Measurements from ENCODE around the gene PFDN6. TPM values are rescaled to one million over a fixed set of nuclear protein-coding genes. Genes with fewer than 3 reads are reported as not detected.
"Not testable (repeated sequence)": the region's sequence is repeated elsewhere in the genome, so short reads cannot be mapped to it uniquely, and the experiment has no call there.

Gene PFDN6
- total RNA-seq, 1 donor from 2014 or later: 71.8 TPM

DNA sequence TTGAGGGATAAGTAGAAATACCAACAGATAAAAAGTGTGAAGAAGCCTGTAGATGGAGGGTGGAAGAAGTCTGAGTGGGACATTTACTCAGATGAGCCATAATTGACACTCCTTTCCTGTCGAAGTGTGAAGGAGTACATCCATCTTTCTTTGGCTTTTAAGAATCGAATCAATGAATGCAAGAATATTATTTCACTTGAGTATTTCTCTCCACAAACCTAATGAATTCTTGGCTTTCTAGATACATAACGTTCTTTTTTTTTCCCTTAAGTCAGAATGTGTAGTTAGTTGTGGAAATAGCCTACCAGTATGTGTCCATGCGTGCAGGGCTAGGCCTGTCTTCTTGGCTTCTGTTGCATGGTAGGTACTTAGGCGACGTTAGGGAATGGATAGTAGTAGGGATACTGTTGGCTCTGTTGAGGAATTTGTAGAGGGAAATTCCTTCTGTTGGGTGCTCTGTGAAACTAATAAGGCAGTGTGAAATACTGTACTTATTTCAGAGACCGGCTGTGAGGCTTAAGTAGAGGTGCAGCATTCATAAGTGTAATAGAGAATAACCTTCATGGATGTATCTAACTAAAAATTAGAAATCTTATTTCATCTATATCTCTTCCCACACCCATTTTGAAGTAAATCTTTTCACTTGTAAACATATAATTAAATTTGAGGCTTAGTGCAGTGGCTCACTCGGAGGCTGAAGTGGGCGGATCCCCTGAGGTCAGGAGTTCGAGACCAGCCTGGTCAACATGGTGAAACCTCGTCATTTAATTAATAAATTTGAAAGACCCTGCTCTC, 16.1 kb upstream of the PFDN6 start:
- intact Hi-C loops (cut with micrococcal nuclease): loop anchor here (2.0 to 10.0 kb wide), 4 partner anchors 39 to 1319 kb away; partner anchors contain the start of genes ATF6B, GPSM3, NELFE and PBX2

DNA sequence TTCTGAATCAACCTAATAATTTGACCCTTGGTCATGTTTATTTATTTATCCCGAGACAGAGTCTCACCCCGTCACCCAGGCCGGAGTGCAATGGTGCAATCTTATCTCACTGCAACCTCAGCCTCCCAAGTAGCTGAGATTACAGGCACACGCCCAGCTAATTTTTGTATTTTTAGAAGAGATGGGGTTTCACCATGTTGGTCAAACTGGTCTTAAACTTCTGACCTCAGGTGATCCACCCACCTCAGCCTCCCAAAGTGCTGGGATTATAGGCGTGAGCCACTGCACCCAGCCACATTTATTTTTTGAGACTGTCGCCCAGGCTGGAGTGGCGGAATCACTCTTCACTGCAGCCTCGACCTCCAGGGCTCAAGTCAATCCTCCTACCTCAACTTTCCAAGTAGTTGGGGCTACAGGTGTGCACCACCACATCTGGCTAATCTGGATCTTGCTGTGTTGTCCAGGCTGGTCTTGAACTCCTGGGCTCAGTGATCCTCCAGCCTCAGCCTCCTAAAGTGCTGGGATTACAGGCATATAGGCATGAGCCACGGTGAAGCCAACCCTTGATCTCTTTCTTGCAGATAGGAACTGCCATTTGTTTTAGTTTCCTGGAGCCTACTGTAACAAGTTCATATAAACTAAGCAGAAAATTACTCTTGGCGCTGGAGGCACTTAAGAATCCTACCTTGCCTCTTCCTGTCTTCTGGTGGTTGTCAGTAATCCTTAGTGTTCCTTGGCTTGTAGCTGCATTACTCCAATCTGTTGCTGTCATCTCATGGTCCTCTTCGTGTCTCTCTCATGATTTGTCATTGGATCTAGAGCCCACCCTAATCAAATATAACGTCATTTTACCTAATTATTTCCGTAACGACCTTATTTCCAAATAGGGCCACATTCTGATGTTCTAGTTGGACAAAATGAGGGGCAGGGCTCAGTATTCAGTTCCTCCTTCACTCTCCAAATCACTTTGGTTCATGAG, 15.2 kb upstream of the PFDN6 start:
- intact Hi-C loops (cut with micrococcal nuclease): loop anchor here (2.0 to 10.0 kb wide), 4 partner anchors 39 to 1319 kb away; partner anchors contain the start of genes ATF6B, GPSM3, NELFE and PBX2

DNA sequence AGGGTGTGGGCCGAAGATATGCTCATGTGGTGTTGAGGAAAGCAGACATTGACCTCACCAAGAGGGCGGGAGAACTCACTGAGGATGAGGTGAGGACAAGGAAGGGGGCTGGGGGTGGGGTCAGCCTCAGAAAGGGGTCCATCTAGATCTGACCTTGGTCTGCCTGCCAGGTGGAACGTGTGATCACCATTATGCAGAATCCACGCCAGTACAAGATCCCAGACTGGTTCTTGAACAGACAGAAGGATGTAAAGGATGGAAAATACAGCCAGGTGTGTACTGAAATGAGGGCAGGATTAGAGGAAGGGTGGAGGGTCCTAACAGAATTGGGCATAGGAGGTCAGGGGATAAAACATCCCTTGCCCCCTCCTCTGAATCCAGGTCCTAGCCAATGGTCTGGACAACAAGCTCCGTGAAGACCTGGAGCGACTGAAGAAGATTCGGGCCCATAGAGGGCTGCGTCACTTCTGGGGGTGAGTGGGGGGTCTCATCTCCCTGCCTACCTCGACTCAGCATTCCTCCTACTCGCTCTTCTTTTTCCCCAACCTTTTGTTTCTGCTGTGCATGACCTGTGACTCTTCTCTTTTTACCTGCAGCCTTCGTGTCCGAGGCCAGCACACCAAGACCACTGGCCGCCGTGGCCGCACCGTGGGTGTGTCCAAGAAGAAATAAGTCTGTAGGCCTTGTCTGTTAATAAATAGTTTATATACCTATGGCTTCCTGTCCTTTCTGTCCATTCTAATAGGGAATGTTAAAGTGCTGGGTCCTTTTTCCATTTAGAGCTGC, 13.4 kb upstream of the PFDN6 start:
- intact Hi-C loops (cut with micrococcal nuclease): loop anchor here (2.0 to 10.0 kb wide), 5 partner anchors 295 to 1321 kb away; partner anchors contain the start of genes ATF6B, GPSM3, NELFE and PBX2

DNA sequence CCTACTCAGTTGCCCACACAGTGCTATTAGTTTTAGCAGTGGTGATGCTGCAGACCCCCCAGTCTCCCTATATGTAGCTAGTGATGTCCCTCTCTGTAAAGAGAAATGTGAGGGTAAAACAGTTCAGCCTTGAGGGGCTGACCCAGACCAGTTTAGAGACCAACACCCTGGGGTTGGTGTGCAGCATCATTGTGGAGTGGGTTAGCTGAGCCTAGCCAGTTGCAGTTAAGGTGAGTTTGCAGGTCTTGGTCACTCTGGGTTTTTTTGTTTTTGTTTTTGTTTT, 12.9 kb upstream of the PFDN6 start:
- intact Hi-C loops (cut with micrococcal nuclease): loop anchor here (2.0 to 10.0 kb wide), 5 partner anchors 294 to 1322 kb away; partner anchors contain the start of genes ATF6B, GPSM3, NELFE and PBX2

DNA sequence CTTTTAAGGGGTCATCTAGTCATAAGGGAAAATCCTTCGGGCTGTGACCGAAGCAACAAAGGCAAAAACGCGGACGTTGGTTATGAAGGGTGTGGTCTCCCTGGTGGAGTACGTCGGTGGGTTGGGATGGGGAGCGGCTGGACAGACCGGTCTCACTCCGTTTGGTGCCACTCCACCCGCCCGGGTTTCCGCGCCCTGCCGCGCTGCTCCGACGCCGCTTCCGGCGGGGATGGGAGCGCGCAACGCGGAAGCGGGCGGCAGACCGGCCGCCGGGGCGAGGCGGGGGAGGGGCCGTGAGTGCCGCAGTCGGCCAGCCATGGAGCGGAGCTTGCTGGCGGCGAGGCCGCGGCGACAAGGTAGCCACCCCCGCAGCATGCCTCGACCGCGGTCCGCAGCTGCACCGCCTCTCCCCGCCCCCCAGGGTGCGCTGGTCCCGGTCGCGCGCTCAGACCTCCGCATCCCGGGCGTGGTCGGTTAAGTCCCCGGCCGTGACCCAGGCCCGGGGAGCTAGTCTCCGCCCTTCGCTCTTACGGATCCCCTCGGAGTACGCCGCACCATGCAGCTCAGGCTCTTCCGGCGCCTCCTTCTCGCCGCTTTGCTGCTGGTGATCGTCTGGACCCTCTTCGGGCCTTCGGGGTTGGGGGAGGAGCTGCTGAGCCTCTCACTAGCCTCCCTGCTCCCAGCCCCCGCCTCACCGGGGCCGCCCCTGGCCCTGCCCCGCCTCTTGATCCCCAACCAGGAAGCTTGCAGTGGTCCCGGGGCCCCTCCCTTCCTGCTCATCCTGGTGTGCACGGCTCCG, 12.3 kb upstream of the PFDN6 start, which contains the start of gene B3GALT4:
B3GALT4 (plus strand) TSS at position 260 of the 799 bp plus-strand sequence; CDS start at position 557, 297 bp downstream.
- intact Hi-C loops (cut with micrococcal nuclease): loop anchor here (1.0 to 10.0 kb wide), 9 partner anchors 12 to 1322 kb away; partner anchors contain the start of genes ATF6B, GPSM3, NELFE and PBX2

DNA sequence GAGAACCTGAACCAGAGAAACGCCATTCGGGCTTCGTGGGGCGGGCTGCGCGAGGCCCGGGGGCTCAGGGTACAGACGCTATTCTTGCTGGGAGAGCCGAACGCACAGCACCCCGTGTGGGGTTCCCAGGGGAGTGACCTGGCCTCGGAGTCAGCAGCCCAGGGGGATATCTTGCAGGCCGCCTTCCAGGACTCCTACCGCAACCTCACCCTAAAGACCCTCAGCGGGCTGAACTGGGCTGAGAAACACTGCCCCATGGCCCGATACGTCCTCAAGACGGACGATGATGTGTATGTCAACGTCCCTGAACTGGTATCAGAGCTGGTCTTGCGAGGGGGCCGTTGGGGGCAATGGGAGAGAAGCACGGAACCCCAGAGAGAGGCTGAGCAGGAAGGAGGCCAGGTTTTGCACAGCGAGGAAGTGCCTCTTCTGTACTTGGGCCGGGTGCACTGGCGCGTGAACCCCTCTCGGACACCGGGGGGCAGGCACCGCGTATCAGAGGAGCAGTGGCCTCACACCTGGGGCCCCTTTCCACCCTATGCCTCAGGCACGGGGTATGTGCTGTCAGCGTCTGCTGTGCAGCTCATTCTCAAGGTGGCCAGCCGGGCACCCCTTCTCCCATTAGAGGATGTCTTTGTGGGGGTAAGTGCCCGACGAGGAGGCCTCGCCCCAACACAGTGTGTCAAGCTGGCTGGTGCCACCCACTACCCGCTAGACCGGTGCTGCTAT, 11.6 kb upstream of the PFDN6 start:
- intact Hi-C loops (cut with micrococcal nuclease): loop anchor here (1.0 to 10.0 kb wide), 9 partner anchors 11 to 1323 kb away; partner anchors contain the start of genes ATF6B, GPSM3, NELFE and PBX2

DNA sequence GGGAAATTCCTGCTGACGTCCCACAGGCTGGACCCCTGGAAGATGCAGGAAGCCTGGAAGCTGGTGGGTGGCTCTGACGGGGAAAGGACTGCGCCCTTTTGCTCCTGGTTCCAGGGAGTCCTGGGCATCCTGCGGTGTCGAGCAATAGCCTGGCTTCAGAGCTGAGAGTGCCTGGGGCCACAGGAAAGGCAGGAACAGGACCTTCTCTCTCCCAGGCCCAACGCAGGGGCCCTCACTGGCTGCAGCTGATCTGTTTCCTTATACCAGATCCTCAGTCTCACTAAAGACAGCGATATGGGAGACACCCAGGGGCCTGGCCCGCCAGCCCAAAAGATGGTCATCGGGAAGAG, 11.0 kb upstream of the PFDN6 start:
- intact Hi-C loops (cut with micrococcal nuclease): loop anchor here (10.0 kb wide), 3 partner anchors 1084 to 1324 kb away; partner anchors contain the start of genes ATF6B, GPSM3, NELFE and PBX2

DNA sequence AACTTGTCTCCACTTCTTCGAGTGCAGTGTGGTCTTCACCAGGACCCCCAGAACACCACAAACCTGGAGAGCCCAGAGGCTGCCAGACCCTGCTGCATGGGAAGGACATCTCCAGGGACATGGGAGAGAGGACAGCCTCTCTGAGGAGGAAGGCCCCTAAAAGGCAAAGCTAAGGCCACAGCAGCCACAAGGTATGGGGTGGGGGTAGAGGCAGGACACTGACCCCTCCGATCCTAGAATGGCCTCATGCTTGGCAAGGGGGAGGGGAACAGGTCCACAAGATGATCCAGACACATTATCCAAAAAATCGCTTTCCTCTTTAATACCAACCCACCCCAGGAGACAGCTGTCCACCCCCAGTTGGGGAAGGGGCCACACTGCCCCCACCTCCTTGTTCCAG, 10.6 kb upstream of the PFDN6 start:
- intact Hi-C loops (cut with micrococcal nuclease): loop anchor here (10.0 kb wide), 3 partner anchors 1084 to 1324 kb away; partner anchors contain the start of genes ATF6B, GPSM3, NELFE and PBX2

DNA sequence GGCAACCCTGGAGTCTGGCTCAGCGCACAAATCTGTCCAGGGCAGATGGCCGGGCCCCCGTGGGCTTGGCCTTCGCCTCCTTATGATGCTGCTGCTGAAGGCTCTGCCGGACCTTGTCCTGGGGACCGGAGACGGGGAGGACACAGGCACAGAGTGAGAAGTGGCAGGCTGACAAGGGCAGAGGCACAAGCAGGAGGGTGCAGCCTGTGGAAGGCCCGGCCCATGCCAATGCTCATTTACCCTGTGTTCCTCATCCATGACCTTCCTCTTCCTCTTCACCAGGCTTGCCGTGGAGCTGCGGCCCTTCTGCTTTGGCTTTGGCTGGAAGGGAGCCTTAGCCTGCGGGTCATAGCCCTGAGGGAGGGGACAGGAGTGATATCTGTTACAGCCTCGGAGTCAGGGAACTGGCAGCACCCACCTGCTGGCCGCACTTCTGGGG, 10.1 kb upstream of the PFDN6 start:
- intact Hi-C loops (cut with micrococcal nuclease): loop anchor here (10.0 kb wide), 3 partner anchors 1084 to 1324 kb away; partner anchors contain the start of genes ATF6B, GPSM3, NELFE and PBX2

DNA sequence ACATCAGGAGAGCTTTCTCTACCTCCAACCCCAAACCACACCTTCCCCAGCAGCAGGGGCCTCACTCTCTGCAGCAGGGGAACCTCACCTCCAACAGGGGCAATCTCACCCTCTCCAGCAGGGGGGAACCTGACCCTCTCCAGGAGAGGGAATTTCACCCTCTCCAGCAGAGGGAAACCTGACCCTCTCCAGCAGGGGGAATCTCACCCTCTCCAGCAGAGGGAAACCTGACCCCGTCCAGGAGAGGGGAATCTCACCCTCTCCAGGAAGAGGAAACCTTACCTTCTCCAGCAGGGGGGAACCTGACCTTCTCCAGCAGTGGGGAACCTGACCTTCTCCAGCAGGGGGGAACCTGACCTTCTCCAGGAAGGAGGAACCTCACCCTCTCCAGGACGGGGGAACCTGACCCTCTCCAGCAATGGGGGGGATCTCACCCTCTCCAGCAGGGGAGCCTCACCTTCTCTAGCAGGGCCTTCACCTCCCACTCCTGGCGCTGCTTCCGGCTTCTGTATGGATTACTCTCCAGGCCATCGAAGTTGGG, 9.4 kb upstream of the PFDN6 start:
- intact Hi-C loops (cut with micrococcal nuclease): loop anchor here (10.0 kb wide), 3 partner anchors 1085 to 1325 kb away; partner anchors contain the start of genes ATF6B, GPSM3, NELFE and PBX2

DNA sequence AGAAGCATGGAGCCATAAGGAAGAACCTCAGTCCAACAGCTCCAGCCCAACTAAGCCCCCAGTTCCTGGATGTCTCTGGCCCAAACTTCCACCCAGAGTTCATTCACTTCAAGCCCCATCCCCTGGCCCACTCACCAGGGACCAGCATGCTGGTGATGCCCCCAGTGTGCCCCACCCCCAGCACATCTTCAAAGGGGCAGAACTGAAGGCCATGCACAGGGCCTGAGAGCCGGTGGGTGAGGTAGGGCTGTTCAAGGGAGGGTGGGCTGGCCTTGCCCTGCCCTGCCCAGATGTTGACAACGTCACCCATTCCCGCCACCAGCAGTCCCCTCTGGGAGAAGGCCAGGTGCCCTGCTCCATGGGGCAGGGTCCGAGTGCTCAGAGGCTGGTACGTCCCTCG, 8.9 kb upstream of the PFDN6 start:
- intact Hi-C loops (cut with micrococcal nuclease): no loop called here

DNA sequence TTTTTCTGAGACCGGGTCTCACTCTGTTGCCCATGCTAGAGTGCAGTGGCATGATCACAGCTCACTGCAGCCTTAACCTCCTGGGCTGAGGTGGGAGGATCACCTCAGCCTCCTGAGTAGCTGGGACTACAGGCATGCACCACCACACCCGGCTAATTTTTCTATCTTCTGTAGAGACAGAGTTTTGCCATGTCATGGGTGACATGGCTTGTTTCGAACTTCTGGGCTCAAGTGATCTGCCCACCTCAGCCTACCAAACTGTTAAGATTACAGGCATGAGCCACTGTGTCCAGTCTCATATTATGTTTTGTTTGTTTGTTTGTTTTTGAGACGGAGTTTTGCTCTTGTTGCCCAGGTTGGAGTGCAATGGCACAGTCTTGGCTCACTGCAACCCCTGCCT, 4.2 kb upstream of the PFDN6 start:
- intact Hi-C loops (cut with micrococcal nuclease): not testable (repeated sequence)

DNA sequence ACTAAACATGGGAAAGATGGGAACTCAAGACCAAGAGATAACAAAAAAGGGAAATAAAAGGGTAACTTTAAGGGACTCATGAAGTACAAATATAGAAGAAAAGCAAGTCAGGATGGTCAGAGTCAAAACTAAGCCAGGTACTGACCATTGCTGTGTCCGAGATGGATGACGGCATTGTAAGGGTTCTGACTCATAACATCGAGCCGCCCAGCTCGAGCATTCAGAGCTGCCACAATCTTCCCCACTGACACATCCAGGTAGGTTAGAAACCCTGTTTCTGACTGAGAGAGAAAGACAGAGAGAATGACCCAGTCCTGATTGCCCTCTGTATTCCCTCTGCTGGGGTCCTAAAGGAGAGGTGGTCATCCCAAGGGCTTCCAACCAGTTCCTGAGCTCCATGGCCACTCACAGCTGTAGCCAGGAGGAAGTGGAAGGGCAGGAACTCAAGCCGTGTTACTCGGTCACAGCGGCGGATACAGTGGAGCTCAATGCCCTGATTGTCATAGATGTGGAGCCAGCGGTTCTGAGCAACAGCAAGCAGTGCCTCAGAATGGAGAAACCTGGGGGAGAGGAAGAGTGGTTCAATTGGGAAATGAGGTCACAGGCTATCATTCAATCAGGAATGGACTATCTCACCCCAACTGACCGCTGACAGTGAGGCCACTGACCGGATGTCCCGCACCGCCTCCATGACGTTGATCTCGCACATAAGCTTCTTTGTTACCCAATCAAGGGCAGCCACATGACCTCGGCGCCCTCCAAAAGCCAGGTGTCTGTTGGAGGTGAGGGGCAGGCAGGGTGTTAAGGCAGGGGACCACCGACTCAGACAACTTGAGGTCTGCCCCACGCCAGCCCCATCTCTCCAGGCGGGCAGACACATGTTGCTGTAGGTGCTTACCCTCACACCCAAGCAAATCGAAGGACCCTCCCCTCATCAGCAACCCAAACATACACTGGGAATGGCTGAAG, 2.2 kb upstream of the PFDN6 start:
- intact Hi-C loops (cut with micrococcal nuclease): no loop called here

DNA sequence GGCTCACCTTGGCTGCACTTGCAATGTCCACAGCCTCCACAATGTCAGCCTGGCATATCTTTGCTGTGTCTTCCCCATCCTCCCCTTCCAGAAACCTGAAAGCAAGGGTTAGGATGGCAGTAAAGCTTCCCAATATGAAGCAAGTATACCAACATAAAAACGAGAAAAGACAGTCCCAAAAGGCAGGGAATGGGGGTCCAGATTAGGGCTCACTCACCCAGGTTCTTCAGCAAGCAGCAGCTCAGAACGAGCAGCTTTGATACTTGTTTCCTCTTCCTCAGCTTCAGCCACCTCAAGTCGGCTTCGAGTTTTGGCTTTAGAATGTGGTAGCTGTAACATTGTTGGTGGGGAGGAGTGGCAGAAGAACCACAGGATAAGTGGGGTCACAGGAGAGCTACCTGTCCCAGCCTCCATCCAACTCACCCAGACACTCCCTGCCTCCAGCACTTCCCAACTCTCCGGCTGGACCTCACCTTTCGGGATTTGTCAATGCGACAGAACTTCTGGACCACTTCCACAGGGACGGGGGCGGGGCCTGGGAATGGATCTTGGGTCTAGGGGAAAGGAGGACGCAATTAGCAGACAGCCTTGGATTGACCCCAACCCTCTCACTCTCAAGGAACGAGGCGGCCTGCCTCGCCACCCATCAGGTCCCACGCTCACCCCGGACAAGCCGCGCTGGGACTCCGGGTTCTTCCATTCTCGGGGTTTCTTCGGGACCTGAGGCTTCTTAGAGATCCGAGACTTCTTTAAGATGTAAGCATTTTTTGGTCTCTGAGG, 1.1 kb upstream of the PFDN6 start:
- intact Hi-C loops (cut with micrococcal nuclease): no loop called here

DNA sequence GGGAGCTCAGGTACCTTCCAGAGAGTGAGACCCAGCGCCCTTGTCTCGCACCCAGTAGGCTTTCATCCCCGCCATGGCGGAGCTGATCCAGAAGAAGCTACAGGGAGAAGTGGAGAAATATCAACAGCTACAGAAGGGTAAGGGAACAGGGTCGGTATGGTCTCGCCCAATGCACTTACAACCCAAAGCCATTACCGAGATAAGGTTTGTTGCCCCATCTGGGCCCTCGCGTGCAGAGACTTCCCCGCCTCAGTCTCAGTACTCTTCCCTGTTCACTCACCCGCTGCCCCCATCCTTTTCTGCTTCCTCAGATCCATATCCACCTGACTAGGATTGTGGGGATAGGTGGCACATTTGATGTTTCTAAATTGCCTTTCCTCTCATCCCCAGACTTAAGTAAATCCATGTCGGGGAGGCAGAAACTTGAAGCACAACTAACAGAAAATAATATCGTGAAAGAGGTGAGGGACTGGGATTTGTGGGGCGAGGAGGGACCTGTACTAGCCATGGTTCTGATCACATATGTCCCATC, 449 bp downstream of the PFDN6 start:
- intact Hi-C loops (cut with micrococcal nuclease): loop anchor here (1.0 kb wide), 12 partner anchors 9 to 164 kb away; partner anchors contain the start of genes B3GALT4, CUTA, KIFC1 and RING1

DNA sequence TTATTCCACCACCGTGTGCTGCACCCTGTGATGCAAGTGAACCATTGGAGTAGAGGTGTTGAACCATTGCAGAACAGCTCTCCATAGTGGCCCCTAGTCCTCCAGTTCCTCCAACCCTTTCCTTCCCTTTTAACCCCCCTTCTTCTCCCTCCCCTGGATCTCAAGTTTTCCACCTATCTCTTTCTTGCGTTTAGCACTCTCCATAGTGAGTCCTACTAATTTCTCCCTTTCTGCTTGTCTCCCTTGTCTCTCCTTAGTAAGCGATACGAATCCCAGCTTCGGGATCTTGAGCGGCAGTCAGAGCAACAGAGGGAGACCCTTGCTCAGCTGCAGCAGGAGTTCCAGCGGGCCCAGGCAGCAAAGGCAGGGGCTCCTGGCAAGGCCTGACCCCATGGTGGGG, 1.1 kb downstream of the PFDN6 start:
- intact Hi-C loops (cut with micrococcal nuclease): no loop called here

All from T-helper 1 cell treated with Interleukin-12 subunit alpha and Interleukin-12 subunit beta and Interleukin-4 antibody, amounts not matched to agents 30 ng/mL and 1 ng/mL, for 36 hours (primary cell).